Activated CD8-positive, alpha-beta memory T cell treated with anti-CD3 and anti-CD28 coated beads, Interleukin-2, amount 50 U/mL, for 4 hours (primary cell): ENCODE data around the gene SMIM41.
A peak's percentile ranks its signal among the peaks of the same experiment; 100 is the strongest.

Experiments
- DNase-seq: peaks from one replicate; pipeline ENCODE4 v3.0.0-alpha.2; 2020

SMIM41 gene

GRCh38 chr12:52126050-52126604 lies 46.6 kb downstream of the SMIM41 start:
- no peak for DNase-seq

DNA sequence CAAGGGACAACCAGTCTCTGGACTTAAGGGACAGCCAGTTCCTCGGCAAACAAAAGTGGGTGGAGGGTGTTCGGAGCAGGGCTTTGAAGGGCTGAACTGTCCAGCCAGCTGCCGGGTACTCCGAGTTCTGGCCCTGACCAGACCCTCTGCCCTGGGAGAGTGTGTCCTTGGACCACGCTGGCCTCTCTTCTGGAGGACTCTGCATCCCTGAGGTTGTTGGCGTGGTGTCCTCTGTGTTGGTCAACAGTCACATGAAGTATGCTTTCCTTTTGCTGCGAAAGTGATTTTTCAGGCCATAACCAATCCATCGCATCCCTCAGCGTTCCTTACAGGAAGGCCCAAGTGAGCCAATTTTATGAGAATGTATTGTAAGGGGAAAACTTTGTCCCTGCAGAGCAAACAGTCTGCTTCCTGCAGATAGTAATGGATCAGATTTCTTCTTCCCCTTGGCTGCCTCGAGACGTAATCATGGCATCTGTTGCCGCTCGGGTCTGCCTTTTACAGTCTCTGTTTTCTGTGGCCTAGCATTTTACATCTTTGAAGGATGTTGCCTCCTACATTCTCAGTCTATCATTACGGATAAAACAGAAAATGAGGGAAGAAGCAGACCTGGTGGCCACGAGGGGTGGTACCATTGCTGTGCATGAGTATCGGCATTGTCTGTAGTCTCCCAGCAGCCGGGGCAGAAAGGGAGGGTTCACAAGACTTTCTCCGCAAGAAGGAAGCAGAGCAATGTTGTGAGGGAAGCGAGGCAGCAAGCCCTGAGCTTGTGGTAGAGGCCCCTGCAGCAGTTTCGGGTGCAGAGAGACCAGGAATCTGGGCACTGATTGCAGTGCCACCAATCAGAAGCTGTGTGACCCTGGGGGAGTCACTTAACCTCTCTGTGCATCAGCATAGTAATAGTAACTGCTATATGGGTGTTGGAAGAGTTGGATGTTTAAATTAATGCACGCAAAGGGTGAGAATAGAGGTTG lies 47.4 kb downstream of the SMIM41 start:
- DNase-seq: no peak

DNA sequence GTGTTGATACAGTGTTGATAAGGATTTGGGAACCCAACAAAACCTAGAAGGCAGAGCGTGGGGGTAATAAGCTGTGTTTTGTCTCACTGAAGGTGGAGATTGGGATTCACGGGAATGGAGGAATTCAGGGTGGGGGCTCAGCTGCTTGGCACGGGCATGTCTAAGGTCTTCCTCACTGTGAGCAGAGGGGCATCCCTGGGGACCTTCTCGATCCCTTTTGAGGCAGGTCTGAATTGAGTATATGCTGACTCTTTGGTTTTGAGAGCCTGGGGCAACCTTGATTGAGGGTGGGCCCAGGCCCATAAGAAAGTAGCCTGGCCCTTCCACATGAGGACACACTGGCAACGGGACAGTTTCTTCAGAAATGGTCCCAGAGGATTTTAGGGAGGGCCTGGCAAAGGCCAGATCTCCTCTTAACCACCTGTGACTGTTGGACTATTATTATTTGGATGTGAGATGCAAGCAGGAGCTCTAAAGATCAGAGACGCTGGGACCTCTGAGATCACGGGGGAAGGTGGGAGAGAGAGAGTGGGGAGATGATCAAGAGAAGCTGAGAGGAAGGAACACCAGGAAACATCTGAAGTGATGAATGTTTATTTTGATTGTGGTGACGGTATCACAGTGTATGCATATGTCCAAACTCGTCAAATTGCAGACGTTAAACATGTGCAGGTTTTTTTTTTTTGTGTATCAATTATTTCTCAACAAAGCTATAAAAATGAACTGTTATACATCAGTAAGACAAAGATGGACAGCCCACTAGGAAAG lies 48.4 kb downstream of the SMIM41 start:
- no peak for DNase-seq

GRCh38 chr12:52130711-52131110 lies 51.2 kb downstream of the SMIM41 start:
- no peak for DNase-seq

DNA sequence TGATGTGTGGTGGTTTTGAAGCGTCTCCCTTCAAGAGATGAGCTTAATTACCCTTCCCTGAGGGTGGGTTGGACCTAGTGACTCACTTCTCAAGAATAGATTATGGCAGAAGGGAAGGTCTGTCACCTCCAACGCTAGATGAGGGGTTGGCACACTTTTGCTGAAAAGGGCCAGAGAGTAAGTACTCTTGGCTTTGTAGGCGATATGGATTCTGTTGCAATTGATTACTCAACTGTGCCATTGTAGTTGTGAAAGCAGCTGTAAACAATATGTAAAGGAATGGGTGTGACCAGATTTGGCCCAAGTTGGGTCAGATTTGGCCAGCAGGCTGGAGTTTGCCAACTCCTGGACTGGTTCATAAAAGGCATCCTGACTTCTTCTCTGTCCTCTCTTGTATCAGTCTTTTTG lies 53.3 kb downstream of the SMIM41 start:
- DNase-seq: no peak

GRCh38 chr12:52137746-52138145 lies 58.2 kb downstream of the SMIM41 start:
- no peak for DNase-seq

GRCh38 chr12:52139147-52139546 lies 59.6 kb downstream of the SMIM41 start:
- DNase-seq: no peak

DNA sequence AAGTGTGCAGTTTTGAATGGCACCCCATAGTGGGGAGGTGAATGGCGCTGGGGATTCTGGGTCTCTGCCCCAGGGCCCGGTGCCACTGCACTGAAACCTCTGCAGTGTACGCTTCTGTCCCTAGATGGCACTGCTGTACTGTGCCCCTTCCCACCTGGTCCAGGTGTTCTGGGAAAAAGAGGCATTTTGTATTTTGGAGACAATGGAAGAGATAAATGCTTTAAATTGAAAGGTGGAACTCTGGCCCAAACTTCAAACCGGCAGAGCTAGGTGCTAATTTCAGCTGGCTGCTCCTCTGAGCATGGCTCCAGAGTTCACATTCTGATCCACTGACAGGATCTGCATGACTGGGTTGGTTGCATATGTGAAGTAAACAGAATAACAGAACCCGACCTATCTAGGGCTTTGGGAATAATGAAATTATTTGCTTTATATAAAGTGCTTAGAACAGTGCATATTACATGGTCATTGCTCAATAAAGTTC lies 60.1 kb downstream of the SMIM41 start:
- peak; percentile 38 for DNase-seq

DNA sequence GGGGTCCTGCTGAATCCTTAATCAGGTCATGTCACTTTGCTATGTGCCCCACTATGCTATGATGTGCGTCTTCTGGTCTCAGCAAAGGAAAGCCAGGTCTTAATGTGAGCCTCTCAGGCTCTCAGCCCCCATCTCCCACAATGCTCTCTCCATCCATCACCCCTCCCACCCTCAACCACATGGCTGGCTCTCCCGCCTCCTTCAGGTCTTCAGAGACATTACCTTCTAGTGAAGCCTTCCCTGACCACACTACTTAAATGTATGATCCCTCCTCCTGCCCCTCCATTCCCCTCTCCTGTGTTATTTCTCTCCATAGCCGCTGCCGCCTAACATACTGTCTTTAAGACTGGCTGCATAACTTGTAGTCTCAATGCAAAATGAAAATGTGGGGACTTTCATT lies 61.8 kb downstream of the SMIM41 start:
- no peak for DNase-seq

GRCh38 chr12:52141875-52142274 lies 62.4 kb downstream of the SMIM41 start:
- DNase-seq: no peak

GRCh38 chr12:52142431-52142830 lies 62.9 kb downstream of the SMIM41 start:
- DNase-seq: no peak

DNA sequence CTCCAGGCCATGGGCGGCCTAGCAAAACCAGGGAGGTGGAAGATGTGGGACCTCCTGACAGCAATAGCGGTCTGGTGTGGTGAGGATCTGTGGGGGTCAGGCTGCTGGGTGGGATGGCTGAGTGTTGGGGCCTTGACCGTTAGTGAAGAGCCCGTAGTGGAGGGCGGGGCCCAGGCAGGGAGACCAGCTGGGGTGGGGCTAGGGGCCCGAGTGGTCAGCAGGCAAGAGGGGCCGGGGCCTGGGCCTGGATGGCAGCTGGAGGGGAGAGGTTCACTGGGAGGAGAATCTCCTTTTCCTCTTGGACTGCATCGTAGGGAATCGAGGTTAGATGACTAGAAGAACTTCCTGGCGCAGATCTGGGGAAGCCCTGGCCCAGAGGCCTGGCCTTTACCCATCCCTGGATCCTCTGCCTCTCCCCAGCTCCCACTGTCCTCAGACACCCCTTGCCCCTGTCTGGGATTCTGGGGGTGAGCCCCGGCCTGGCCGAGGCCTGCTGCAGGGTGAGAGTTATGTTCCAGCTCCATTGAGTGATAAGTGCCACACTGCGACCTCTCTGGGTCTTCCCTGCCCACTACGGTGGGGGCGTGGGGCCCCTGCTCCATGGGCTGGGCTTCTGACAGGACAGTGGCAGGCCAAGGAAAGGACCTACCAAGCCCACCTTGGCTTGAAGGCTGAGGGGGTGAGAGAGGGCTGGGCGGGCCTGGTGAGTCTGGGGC lies 65.2 kb downstream of the SMIM41 start:
- no peak for DNase-seq

DNA sequence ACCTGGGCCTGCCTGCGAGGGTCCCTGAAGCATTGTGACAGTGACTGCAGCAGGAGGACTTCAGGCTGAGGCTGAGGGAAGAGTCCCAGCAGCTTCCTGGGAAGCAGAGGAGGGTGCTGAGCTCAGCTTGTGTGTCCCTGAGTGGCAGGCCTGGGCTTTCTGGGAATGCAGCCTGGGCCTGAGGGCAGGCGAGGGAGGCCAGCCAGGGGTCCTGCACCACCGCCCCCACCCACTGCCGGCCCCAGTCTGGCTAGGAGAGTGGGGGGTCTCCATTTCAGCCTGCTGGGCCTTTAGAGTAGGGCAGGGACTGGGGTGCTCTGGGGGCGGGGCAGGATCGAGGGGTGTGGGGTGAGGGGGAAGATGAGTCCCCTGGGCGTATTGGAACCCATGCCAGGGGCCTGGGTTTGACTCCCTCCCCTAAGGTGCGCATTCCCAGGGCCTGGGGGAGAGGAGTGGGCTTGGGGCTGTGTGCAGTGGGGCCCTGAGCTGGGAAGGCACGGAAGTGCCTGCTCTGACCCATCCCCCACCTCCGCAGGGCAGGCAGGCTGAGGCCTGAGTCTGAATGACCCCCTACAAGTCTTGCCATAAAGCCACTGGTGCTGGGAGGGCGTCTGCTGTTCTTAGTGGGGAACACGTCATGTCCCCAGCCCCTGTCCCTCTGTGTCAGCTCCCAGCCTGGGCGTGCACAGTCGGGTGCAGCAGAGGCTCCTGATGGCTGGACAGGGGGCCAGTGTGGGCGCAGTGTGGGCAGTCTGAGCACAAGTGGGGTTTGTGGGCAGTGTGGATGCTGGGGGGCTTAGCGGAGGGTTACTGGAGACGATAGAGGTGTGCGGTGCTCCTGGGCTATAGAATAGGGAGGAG lies 66.0 kb downstream of the SMIM41 start:
- no peak for DNase-seq

- no peak for DNase-seq
Measured at GRCh38 chr12:52146089-52146821, 66.8 kb downstream of the SMIM41 start.

- no peak for DNase-seq
Measured at GRCh38 chr12:52146822-52147366, 67.4 kb downstream of the SMIM41 start.

GRCh38 chr12:52147367-52147963 lies 68.0 kb downstream of the SMIM41 start:
- DNase-seq: no peak

DNA sequence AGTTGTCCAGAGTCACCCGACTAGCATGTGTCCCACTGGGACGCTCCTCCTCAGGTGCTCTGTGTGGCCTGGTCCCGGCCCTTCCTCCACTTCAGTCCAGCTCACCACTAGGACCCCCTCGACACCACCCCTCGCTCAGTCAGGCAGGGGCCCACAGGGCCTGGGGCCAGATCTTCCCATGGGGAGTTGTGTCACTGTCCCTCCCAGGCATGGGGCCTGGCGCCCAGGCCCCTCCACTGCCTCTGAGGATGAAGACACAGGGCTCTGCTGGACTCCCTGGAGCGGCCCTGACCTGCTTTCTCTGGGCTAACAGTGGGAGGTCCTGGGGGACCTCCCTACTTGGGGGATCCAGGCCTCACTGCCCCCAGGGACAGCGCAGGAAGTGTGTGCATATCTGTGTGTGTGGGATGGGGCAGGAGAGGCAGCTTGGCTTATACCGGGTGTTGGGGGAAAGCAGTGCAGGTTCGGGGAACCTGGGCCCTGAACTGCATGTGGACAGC lies 68.5 kb downstream of the SMIM41 start:
- no peak for DNase-seq

DNA sequence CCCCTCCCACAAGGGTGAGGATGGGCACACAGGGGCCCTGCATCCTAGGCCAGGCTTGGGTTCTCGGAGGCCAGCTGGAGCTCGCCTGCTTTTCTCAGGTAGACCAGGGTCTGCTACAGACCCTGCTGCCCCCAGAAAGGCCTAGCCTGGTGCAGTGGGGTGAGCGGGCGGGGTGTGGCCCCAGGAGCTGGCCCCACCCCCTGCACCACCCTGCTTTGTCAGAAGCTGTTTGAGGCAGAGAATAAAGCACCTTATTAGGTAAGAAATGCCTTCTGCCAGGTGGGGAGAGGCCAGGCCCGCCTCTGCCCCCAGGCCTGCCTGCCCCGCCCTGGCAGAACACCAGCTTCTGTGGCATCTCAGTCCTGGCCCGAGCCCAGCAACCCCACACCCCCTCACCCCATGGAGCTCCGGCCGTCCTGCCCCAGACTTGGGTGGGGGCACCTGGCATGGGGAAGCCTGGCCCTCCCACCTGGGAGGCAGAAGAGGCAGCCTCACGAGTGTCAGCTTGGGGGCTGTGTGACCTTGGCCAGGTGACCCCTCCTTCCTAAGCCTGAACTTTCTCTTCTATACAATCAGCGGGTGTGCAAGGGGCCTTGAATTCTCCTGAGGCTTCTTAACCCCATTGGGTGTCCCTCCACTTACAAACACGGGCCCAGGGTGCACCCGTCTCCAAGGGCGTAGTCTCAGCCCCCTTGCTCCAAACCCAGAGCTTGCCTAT lies 69.1 kb downstream of the SMIM41 start:
- DNase-seq: no peak

DNA sequence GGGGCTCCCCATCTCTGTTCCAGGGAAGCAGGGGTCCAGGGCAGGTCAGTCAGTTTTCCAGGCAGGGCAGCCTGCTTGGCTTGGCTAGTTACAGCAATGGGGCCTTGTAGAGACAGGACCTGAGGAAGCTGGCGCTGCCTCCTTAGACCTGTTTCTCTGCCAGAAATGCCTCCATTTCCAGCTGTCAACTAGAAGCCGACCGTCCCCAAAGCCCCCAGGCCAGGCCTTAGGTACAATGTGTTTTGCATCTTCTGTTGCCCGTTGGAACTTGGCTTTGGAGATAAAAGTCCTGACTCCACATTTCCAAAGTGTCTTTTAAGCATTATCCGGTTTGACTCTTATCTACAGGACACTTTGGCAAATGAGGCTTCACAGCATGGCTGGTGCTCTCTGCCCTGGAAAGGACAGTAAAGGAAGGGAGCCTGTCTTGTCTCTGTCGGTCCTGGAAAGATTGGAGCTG lies 69.7 kb downstream of the SMIM41 start:
- DNase-seq: no peak
